Endothelial cell of umbilical vein (primary cell): ENCODE data around the gene IGFBP4. TPM values are rescaled to one million over a fixed set of nuclear protein-coding genes. Genes with fewer than 3 reads are reported as not detected.

Experiments
- BruUV-seq: library from RNA; stranded (reverse); fragments of 400-500 nt; replicated peaks from 2 replicates; lab custom pipeline; 2021; lab: Mats Ljungman, UMichigan
- CTCF ChIA-PET: fragments of 300-600, 350-600 bp; sonication (Branson Sonifier 250); formaldehyde crosslinking; loops from one replicate; lab custom pipeline; 2021; ENCODE audit warnings: antibody characterized with exemption, inconsistent platforms; lab: Charles Lee
- POLR2A ChIA-PET: fragments of 300-600, 350-600 bp; sonication (Branson Sonifier 250); formaldehyde crosslinking; loops from one replicate; lab custom pipeline; 2021; ENCODE audit warnings: antibody characterized with exemption, inconsistent platforms; lab: Charles Lee
- DNase-seq: peaks from one replicate; pipeline ENCODE4 v3.0.0-alpha.2; 2011; ENCODE audit warnings: low read depth, low spot score
- FAIRE-seq: peaks from 2 replicates; lab custom pipeline; 2011; peaks lifted over from hg19 to GRCh38; lab: Jason Lieb, UNC
- H2AFZ ChIP-seq: 2 replicates; pipeline ENCODE4 v1.6.0; 2012; ENCODE audit warnings: low read depth, low read length, control low read depth, inconsistent platforms
- H3K27ac ChIP-seq: 2 replicates; pipeline ENCODE4 v1.5.1; 2011; ENCODE audit warnings: low read depth, mild to moderate bottlenecking, control low read depth, low read length, moderate library complexity; ENCODE audit not compliant: insufficient read depth
- H3K27me3 ChIP-seq, 2 experiments: 2 replicates each; pipeline versions ENCODE4 v1.6.0 to v1.6.1; 2011; ENCODE audit warnings: low read length in 2 of 2, mixed read lengths in 1 of 2; ENCODE audit not compliant: control insufficient read depth in 2 of 2, insufficient read depth in 2 of 2
- H3K36me3 ChIP-seq, 2 experiments: 2 replicates in 1 of 2; 3 replicates in 1 of 2; pipeline ENCODE4 v1.5.1; 2011; ENCODE audit warnings: low read length in 2 of 2, mild to moderate bottlenecking in 1 of 2, moderate library complexity in 1 of 2; ENCODE audit not compliant: control insufficient read depth in 2 of 2, insufficient read depth in 2 of 2; ENCODE audit errors: extremely low read depth in 1 of 2
- H3K4me1 ChIP-seq: 3 replicates; pipeline ENCODE4 v1.5.1; 2011; ENCODE audit warnings: mild to moderate bottlenecking, low read length; ENCODE audit not compliant: control insufficient read depth, insufficient read depth; ENCODE audit errors: extremely low read depth
- H3K4me2 ChIP-seq: 2 replicates; pipeline ENCODE4 v1.6.1; 2011; ENCODE audit warnings: low read length, control low read depth, mixed read lengths; ENCODE audit not compliant: insufficient read depth
- H3K4me3 ChIP-seq, 3 experiments: fragments of 200-600 bp in 1 of 3; sonication (generic), shearing (Covaris generic) in 1 of 3; replicated peaks in 1 of 3; 2 replicates each; pipeline ENCODE4 v1.5.1; 2011 to 2016; ENCODE audit warnings: control low read depth in 3 of 3, low read length in 3 of 3, mild to moderate bottlenecking in 2 of 3, inconsistent platforms in 1 of 3, low read depth in 1 of 3, moderate library complexity in 1 of 3; ENCODE audit not compliant: insufficient read depth in 1 of 3
- H3K79me2 ChIP-seq: 2 replicates; pipeline ENCODE4 v1.6.0; 2012; ENCODE audit warnings: low read length, inconsistent platforms; ENCODE audit not compliant: control insufficient read depth, insufficient read depth
- H3K9ac ChIP-seq: replicated peaks from 2 replicates; pipeline ENCODE3; 2011; ENCODE audit warnings: low read length, control low read depth; ENCODE audit not compliant: insufficient read depth; ENCODE audit errors: extremely low read depth
- H3K9me1 ChIP-seq: replicated peaks from 3 replicates; pipeline ENCODE4 v1.6.0; 2011; ENCODE audit warnings: mild to moderate bottlenecking, low read length; ENCODE audit not compliant: control insufficient read depth, insufficient read depth; ENCODE audit errors: extremely low read depth
- H3K9me3 ChIP-seq: replicated peaks from 2 replicates; pipeline ENCODE4 v1.5.1; 2012; ENCODE audit warnings: low read length, inconsistent platforms; ENCODE audit not compliant: control insufficient read depth, insufficient read depth
- H4K20me1 ChIP-seq: replicated peaks from 2 replicates; pipeline ENCODE3; 2011; ENCODE audit warnings: mild to moderate bottlenecking, low read length; ENCODE audit not compliant: control insufficient read depth, insufficient read depth; ENCODE audit errors: extremely low read depth
- EZH2 ChIP-seq: IDR thresholded peaks from 2 replicates; pipeline ENCODE4 v1.6.1; 2012; ENCODE audit warnings: borderline replicate concordance, low read depth, mild to moderate bottlenecking, moderate library complexity, low read length, inconsistent platforms; ENCODE audit not compliant: severe bottlenecking
- FOS ChIP-seq: IDR thresholded peaks from 2 replicates; pipeline ENCODE4 v1.6.1; 2011; ENCODE audit warnings: mild to moderate bottlenecking, low read length, moderate library complexity, borderline replicate concordance; ENCODE audit not compliant: insufficient read depth
- GATA2 ChIP-seq: IDR thresholded peaks from 2 replicates; pipeline ENCODE4 v1.7.0; 2011; ENCODE audit warnings: low read depth, mild to moderate bottlenecking, moderate library complexity, mixed read lengths, low read length; ENCODE audit not compliant: insufficient read length, insufficient read depth
- JUN ChIP-seq: IDR thresholded peaks from 2 replicates; pipeline ENCODE4 v1.6.1; 2011; ENCODE audit warnings: borderline replicate concordance, low read depth; ENCODE audit not compliant: insufficient read length, insufficient read depth
- MYC ChIP-seq: IDR thresholded peaks from one replicate; pipeline ENCODE4 v1.6.1; 2011; ENCODE audit warnings: mild to moderate bottlenecking, low read depth, low read length
- POLR2A ChIP-seq: IDR thresholded peaks from 2 replicates; pipeline ENCODE4 v1.6.1; 2012; ENCODE audit warnings: low read depth, mild to moderate bottlenecking, control low read depth, low read length
- POLR2AphosphoS5 ChIP-seq: IDR thresholded peaks from 2 replicates; pipeline ENCODE4 v1.6.1; 2012; ENCODE audit warnings: low read depth, mild to moderate bottlenecking, control low read depth, low read length, moderate library complexity; ENCODE audit not compliant: insufficient read depth
- dilution Hi-C: fragments of 300-500 bp; cut with MboI; formaldehyde crosslinking; loops from one replicate; pipeline ENCODE4 v1.15.0; 2019; ENCODE audit warnings: low sequenced_read_pairs; ENCODE audit not compliant: extremely low pct_ligation_motif_present
- intact Hi-C: fragments of 100-400 bp; cut with micrococcal nuclease; formaldehyde crosslinking; loops from one replicate; pipeline ENCODE4 v1.10.0; 2022
- polyA plus RNA-seq, 4 experiments: library from polyadenylated mRNA; depleted of rRNA in 3 of 4; stranded (reverse) in 3 of 4; unstranded in 1 of 4; fragments of >200 nt; gene quantifications; 2 replicates each; pipeline versions ENCODE4 v1.2.1 to v1.2.3, GENCODE V29; 2011 to 2012; ENCODE audit warnings: missing spikeins in 1 of 4
- total RNA-seq: library from RNA; stranded (reverse); gene quantifications from 2 replicates; pipeline ENCODE4 v1.2.3, GENCODE V29; 2021
- TF ChIP-seq, protein P1 (sequence below), 2 donors: IDR thresholded peaks; 1 replicate in 1 of 2; 2 replicates in 1 of 2; pipeline ENCODE4 v1.5.1; 2011; ENCODE audit warnings: low read length in 2 of 2, mild to moderate bottlenecking in 2 of 2, moderate library complexity in 2 of 2, control low read depth in 1 of 2, inconsistent platforms in 1 of 2, low read depth in 1 of 2; ENCODE audit not compliant: insufficient read depth in 1 of 2; ENCODE audit errors: extremely low read depth in 1 of 2
- TF ChIP-seq, protein P2 (sequence below): IDR thresholded peaks from 2 replicates; pipeline ENCODE4 v1.6.1; 2011; ENCODE audit not compliant: insufficient read depth, insufficient read length

Gene IGFBP4
- total and polyA plus RNA-seq, 2 donors (not counting 3 experiments of a cell fraction or from before 2014, with no cell fraction given), result 377 to 618 TPM

DNA sequence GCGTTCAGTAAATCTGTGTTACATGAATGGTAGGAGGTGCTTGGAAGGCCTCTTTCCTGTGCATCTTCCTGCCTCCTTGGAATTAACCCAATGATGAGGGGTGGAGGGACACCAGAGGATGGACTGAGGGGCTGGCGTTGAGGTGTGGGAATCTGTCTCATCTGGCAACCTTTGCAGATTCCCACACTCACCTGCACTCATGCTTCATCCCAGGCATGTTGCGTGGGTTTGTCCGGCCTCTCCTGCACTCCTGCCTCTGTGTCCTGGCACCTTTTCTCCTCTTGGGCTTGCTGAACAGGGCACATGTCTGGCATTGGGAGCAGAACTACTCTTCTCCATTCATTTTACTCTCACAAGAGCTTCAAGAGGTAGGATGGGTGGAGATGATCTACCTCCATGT, 3.1 kb upstream of the IGFBP4 start:
- H3K4me1 ChIP-seq, result peaks cover 6% of the 10 kb centered on the region

More for the DNA sequence above, 3.1 kb upstream of the IGFBP4 start:
- Histone ChIP-seq H3K27me3 (no peaks in the 10 kb centered on the region), H3K9me1 (no peaks in the 10 kb centered on the region), H3K4me2 (no peak overlapping the region), H3K36me3 (no peaks in the 10 kb centered on the region), H3K9ac (no peak overlapping the region), H2AFZ (no peak overlapping the region), H3K4me3 (no peak overlapping the region), H3K27ac (no peak overlapping the region), H4K20me1 (no peaks in the 10 kb centered on the region), H3K79me2 (peaks cover 15% of the 10 kb centered on the region), H3K9me3 (no peaks in the 10 kb centered on the region)
- intact Hi-C loops, result no loop called here
- DNase-seq (no peak), FAIRE-seq (no peak)
- BruUV-seq, result no TSS peak
- TF ChIP-seq FOS, result no peak
- TF ChIP-seq, protein P1, sequence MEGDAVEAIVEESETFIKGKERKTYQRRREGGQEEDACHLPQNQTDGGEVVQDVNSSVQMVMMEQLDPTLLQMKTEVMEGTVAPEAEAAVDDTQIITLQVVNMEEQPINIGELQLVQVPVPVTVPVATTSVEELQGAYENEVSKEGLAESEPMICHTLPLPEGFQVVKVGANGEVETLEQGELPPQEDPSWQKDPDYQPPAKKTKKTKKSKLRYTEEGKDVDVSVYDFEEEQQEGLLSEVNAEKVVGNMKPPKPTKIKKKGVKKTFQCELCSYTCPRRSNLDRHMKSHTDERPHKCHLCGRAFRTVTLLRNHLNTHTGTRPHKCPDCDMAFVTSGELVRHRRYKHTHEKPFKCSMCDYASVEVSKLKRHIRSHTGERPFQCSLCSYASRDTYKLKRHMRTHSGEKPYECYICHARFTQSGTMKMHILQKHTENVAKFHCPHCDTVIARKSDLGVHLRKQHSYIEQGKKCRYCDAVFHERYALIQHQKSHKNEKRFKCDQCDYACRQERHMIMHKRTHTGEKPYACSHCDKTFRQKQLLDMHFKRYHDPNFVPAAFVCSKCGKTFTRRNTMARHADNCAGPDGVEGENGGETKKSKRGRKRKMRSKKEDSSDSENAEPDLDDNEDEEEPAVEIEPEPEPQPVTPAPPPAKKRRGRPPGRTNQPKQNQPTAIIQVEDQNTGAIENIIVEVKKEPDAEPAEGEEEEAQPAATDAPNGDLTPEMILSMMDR (IDR thresholded peaks at IDR 0.05; ENCODE audit: extremely low read depth in 1 of 2, insufficient read depth in 1 of 2, low read depth in 1 of 2, low read length in 2 of 2), result no peak
- TF ChIP-seq EZH2, result no peak
- TF ChIP-seq, protein P2, sequence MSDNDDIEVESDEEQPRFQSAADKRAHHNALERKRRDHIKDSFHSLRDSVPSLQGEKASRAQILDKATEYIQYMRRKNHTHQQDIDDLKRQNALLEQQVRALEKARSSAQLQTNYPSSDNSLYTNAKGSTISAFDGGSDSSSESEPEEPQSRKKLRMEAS, result no peak
- no peak for TF ChIP-seq POLR2AphosphoS5
- TF ChIP-seq POLR2A, result no peak
- TF ChIP-seq GATA2, result no peak
- no peak for TF ChIP-seq JUN
- no peak for TF ChIP-seq MYC
- ChIA-PET POLR2A (interaction anchor here (0.6 kb wide), 1 partner anchor 36 kb away, joined by 3 read pairs; no protein-coding TSS in a partner anchor), CTCF (interaction anchor here (1.0 to 8.1 kb wide), 7 partner anchors 10 to 120 kb away, joined by 3 to 143 read pairs (median 8); no protein-coding TSS in a partner anchor)
- dilution Hi-C loops, result no loop called here
